EH (cell line): ENCODE results near the gene ATN1.
A peak's percentile ranks its signal among the peaks of the same experiment; 100 is the strongest.

Experiments
- DNase-seq: peaks from one replicate; pipeline ENCODE4 v3.0.0-alpha.2; 2015; ENCODE audit warnings: low read depth

Gene ATN1

DNA sequence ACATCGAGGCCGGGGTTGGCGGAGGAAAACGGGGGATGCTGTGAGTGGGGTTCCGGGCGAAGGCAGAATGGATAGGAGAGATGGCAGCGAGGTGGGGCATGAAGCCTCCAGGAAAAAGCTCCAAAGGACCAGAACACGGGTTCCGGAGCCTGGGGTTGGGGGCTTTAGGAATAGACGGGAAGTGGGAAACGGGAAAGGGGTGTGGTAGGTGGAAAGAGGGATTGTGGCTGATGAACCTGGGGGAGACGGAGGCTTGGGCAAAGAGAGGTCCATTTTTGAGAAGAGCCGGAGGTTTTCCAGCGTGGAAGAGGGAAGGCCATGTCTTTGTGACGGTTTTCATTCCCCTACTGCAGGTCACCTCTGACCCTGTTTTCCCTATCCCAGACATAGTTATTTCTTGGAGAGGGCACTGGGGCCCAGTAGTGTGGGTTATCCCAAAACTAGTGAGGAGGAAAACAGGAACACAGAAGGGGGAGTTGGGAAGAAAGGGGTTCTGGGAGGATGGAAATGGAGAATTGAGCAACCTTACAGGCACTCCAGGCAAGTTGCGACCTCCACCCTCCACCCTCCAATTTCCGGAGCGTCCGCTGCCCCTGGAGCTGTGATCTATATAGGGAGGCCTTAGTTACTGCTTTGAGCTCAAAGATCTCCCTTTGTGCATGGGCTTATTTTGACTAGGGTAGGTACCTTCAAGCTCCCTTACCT, 1.1 kb downstream of the ATN1 start:
- DNase-seq, result no peak

DNA sequence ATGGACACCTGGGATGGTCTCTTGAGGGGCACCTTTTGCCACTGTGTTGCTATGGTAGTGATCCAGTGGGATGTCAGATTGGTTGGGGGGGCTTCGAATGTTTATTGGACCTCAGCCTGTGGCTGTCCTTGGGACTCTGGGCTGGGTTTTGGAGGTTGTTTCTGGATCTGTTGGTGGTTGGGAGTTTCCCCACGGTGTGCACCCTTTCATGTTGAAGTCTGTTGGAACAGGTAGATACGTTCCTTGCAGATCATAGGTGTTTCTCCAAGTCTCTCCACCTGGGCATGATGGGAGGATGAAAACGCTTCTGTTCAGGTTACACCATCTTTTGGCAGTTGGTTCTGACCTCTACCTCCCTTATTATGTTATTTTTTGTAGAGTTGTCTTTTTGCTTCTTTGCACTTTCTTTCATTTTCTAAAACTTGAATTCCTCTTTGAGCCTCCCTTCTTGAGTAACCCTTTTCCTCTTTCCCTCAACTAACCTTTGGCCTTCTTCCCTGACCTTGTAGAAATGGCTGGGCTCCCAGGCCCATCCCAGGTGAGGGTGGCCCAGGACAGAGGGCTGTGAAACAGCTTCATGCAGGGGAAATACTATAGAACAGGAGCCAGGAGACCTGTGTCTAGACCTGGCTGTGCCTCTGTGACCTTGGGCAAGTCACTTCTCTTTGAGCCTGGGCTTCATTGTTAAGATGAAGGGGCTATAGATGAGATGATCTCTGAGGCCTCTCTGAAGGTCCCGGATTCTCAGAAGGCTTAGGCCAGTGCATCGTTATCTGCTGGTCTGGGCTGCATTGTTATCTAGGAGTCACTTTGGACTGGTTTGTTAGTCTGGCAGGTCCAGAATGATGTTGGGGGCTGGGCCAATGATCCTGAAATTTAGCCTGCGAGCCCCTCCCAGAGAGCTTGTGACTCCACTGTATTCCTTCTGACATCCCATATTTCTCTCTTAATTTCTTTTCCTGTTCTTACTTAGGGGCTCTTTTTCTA, 2.0 kb downstream of the ATN1 start:
- DNase-seq, result no peak

GRCh38 chr12:6932766-6933165, 5.0 kb downstream of the ATN1 start:
- no peak for DNase-seq

DNA sequence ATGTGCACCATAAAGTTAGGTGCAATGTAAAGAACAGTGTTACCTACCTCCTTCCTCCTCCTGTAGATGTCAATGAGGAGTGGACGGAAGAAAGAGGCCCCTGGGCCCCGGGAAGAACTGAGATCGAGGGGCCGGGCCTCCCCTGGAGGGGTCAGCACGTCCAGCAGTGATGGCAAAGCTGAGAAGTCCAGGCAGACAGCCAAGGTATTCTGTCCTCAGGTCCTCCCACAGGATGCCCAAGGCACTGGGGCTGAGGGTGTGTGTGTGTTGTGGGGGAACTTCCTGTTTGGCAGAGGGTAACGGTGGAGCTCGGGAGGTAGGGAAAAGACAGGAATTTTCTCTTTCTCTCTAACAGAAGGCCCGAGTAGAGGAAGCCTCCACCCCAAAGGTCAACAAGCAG, 6.4 kb downstream of the ATN1 start:
- peak; percentile 64 for DNase-seq

GRCh38 chr12:6935371-6936193, 7.8 kb downstream of the ATN1 start:
- DNase-seq, result no peak

DNA sequence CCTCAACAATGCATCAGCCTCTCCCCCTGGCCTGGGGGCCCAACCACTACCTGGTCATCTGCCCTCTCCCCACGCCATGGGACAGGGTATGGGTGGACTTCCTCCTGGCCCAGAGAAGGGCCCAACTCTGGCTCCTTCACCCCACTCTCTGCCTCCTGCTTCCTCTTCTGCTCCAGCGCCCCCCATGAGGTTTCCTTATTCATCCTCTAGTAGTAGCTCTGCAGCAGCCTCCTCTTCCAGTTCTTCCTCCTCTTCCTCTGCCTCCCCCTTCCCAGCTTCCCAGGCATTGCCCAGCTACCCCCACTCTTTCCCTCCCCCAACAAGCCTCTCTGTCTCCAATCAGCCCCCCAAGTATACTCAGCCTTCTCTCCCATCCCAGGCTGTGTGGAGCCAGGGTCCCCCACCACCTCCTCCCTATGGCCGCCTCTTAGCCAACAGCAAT, 8.5 kb downstream of the ATN1 start:
- DNase-seq, result no peak

DNA sequence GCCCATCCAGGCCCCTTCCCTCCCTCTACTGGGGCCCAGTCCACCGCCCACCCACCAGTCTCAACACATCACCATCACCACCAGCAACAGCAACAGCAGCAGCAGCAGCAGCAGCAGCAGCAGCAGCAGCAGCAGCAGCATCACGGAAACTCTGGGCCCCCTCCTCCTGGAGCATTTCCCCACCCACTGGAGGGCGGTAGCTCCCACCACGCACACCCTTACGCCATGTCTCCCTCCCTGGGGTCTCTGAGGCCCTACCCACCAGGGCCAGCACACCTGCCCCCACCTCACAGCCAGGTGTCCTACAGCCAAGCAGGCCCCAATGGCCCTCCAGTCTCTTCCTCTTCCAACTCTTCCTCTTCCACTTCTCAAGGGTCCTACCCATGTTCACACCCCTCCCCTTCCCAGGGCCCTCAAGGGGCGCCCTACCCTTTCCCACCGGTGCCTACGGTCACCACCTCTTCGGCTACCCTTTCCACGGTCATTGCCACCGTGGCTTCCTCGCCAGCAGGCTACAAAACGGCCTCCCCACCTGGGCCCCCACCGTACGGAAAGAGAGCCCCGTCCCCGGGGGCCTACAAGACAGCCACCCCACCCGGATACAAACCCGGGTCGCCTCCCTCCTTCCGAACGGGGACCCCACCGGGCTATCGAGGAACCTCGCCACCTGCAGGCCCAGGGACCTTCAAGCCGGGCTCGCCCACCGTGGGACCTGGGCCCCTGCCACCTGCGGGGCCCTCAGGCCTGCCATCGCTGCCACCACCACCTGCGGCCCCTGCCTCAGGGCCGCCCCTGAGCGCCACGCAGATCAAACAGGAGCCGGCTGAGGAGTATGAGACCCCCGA, 9.1 kb downstream of the ATN1 start:
- DNase-seq, result no peak

GRCh38 chr12:6937481-6938352, 10.0 kb downstream of the ATN1 start:
- DNase-seq, result peak; percentile 94

DNA sequence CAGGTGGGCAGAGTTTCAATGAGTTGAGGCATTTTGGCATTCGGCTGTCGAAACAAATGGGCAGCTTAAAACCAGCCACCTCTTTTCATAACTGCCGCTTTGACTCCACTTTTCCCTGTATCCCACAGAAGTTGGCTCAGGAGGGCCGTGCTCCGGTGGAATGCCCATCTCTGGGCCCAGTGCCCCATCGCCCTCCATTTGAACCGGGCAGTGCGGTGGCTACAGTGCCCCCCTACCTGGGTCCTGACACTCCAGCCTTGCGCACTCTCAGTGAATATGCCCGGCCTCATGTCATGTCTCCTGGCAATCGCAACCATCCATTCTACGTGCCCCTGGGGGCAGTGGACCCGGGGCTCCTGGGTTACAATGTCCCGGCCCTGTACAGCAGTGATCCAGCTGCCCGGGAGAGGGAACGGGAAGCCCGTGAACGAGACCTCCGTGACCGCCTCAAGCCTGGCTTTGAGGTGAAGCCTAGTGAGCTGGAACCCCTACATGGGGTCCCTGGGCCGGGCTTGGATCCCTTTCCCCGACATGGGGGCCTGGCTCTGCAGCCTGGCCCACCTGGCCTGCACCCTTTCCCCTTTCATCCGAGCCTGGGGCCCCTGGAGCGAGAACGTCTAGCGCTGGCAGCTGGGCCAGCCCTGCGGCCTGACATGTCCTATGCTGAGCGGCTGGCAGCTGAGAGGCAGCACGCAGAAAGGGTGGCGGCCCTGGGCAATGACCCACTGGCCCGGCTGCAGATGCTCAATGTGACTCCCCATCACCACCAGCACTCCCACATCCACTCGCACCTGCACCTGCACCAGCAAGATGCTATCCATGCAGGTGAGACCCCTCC, 10.8 kb downstream of the ATN1 start:
- DNase-seq, result no peak

GRCh38 chr12:6939191-6939540, 11.4 kb downstream of the ATN1 start:
- DNase-seq, result no peak

GRCh38 chr12:6941267-6941666, 13.5 kb downstream of the ATN1 start:
- no peak for DNase-seq

- no peak for DNase-seq
Measured at GRCh38 chr12:6941782-6942181, 14.0 kb downstream of the ATN1 start.

DNA sequence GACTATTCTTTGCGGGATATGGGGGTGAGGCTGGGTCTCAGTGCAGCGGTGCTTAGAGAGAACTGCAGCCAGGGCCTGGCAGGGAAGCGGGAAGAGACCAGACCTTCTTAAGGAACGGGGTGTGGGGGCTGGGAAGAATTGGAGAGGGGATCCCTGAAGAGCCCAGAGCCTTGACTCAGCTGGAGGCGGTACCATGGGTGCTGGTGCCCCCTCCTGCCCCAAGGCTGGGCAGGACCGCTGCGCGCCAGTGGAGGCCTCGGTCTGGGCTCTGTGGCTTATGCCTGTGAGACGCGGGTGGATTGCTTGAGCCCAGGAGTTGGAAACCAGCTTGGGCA, 14.5 kb downstream of the ATN1 start:
- no peak for DNase-seq

DNA sequence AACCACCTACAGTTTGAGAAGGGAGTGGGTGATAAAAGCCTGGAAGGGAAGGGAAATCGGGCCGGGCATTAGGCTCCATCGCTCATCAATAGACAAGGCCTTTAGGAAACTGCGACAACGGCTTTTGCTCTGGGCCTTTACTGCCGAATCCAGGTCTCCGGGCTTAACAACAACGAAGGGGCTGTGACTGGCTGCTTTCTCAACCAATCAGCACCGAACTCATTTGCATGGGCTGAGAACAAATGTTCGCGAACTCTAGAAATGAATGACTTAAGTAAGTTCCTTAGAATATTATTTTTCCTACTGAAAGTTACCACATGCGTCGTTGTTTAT, 15.6 kb downstream of the ATN1 start:
- DNase-seq, result peak; percentile 94

DNA sequence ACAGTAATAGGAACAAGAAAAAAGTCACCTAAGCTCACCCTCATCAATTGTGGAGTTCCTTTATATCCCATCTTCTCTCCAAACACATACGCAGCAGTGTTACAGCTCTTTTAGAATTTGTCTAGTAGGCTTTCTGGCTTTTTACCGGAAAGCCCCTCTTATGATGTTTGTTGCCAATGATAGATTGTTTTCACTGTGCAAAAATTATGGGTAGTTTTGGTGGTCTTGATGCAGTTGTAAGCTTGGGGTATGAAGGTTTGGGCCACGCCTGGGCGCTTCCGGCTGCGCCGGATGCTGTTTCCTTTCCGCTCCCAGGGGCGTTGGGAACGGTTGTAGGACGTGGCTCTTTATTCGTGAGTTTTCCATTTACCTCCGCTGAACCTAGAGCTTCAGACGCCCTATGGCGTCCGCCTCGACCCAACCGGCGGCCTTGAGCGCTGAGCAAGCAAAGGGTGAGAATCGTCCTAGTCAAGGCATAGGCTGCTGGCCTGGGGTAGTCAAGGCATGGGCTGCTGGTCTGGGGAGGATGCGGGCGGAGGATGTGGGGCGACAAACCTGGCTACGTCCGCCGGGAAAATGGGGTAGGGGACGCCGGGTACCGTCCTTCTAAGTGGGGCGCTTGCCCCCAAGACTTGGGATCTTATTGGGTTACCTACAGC, 16.1 kb downstream of the ATN1 start, which contains the start of the genes C12orf57 and RNU7-1:
TSS of gene C12orf57 (plus strand) at position 301 of the 659 bp plus-strand sequence. CDS start at position 401, 100 bp downstream.
TSS of gene RNU7-1 (plus strand) at position 95 of the 659 bp plus-strand sequence.
- peak; percentile 94 for DNase-seq

DNA sequence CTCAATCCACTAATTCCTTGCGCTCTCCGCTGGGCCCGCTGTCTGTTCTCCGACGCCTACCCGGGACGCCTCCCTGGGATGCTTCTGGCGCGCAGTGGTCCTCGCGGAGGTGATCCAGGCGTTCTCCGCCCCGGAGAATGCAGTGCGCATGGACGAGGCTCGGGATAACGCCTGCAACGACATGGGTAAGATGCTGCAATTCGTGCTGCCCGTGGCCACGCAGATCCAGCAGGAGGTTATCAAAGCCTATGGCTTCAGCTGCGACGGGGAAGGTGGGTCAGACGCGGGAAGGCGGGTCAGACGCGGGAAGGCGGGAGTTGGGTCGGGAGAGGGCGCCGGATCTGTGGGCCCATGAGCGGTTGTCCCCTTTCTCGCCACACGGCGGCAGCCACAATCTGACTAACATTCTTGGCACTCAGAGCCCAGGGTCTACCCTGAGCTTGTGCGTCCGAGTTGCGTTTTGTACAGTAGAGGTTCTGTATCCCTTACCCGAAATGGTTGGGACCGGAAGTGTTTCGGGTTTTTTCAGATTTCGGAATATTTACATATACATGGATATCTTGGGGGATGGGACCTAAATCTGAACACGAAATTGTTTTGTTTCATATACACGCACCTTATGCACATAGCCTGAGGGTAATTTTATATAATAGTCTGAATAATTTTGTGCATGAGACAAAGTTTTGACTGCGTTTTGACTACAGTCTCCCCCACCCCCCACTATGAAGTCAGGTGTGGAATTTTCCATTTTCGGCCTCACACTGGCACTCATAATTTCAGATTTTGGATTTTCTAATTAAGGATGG, 16.8 kb downstream of the ATN1 start:
- DNase-seq, result peak; percentile 94

DNA sequence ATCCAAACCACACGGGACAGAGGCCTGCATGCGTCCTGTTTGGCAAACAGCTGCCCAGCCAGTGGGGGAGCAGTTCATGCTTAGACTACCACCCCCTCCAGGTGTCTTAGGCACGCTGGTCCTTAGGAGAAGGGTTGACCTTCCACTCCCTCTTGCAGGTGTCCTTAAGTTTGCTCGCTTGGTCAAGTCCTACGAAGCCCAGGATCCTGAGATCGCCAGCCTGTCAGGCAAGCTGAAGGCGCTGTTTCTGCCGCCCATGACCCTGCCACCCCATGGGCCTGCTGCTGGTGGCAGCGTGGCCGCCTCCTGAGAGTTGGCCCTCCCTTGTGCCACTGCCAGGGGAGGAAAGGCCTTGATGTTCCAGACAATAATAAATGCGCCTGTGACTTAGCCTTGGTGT, 17.9 kb downstream of the ATN1 start:
- DNase-seq, result no peak
